ENCODE data around the gene SFMBT1.

SFMBT1 gene

GRCh38 chr3:52890735-52891134, 155.1 kb downstream of the SFMBT1 start:
- DNase-seq (ENCODE audit: low read depth in 1 of 2, low spot score in 1 of 2) = peak in 1 of 2 donors; percentile 19

GRCh38 chr3:52889901-52890300, 156.0 kb downstream of the SFMBT1 start:
- DNase-seq (ENCODE audit: low read depth in 1 of 2, low spot score in 1 of 2) = no peak

GRCh38 chr3:52887166-52887565, 158.7 kb downstream of the SFMBT1 start:
- DNase-seq (ENCODE audit: low read depth in 1 of 2, low spot score in 1 of 2) = no peak

- DNase-seq (ENCODE audit: low read depth in 1 of 2, low spot score in 1 of 2) = no peak
Measured at GRCh38 chr3:52886049-52886730, 159.7 kb downstream of the SFMBT1 start.

GRCh38 chr3:52882377-52882776, 163.5 kb downstream of the SFMBT1 start:
- no peak for DNase-seq (ENCODE audit: low read depth in 1 of 2, low spot score in 1 of 2)

GRCh38 chr3:52881871-52882270, 164.0 kb downstream of the SFMBT1 start:
- DNase-seq (ENCODE audit: low read depth in 1 of 2, low spot score in 1 of 2) = no peak

- no peak for DNase-seq (ENCODE audit: low read depth in 1 of 2, low spot score in 1 of 2)
Measured at GRCh38 chr3:52880474-52880873, 165.4 kb downstream of the SFMBT1 start.

- no peak for DNase-seq (ENCODE audit: low read depth in 1 of 2, low spot score in 1 of 2)
Measured at GRCh38 chr3:52880047-52880446, 165.8 kb downstream of the SFMBT1 start.

- DNase-seq (ENCODE audit: low read depth in 1 of 2, low spot score in 1 of 2) = no peak
Measured at GRCh38 chr3:52879581-52879980, 166.3 kb downstream of the SFMBT1 start.

GRCh38 chr3:52879090-52879489, 166.8 kb downstream of the SFMBT1 start:
- DNase-seq (ENCODE audit: low read depth in 1 of 2, low spot score in 1 of 2) = no peak

- no peak for DNase-seq (ENCODE audit: low read depth in 1 of 2, low spot score in 1 of 2)
Measured at GRCh38 chr3:52877085-52877484, 168.8 kb downstream of the SFMBT1 start.

- no peak for DNase-seq (ENCODE audit: low read depth in 1 of 2, low spot score in 1 of 2)
Measured at GRCh38 chr3:52874864-52875587, 170.8 kb downstream of the SFMBT1 start.

- no peak for DNase-seq (ENCODE audit: low read depth in 1 of 2, low spot score in 1 of 2)
Measured at GRCh38 chr3:52874160-52874701, 171.6 kb downstream of the SFMBT1 start.

- no peak for DNase-seq (ENCODE audit: low read depth in 1 of 2, low spot score in 1 of 2)
Measured at GRCh38 chr3:52873433-52874159, 172.3 kb downstream of the SFMBT1 start.

GRCh38 chr3:52872245-52872644, 173.6 kb downstream of the SFMBT1 start:
- DNase-seq (ENCODE audit: low read depth in 1 of 2, low spot score in 1 of 2) = no peak

GRCh38 chr3:52871761-52872160, 174.1 kb downstream of the SFMBT1 start:
- DNase-seq (ENCODE audit: low read depth in 1 of 2, low spot score in 1 of 2) = no peak

GRCh38 chr3:52870471-52870870, 175.4 kb downstream of the SFMBT1 start:
- no peak for DNase-seq (ENCODE audit: low read depth in 1 of 2, low spot score in 1 of 2)

- DNase-seq (ENCODE audit: low read depth in 1 of 2, low spot score in 1 of 2) = no peak
Measured at GRCh38 chr3:52866427-52866826, 179.4 kb downstream of the SFMBT1 start.

- DNase-seq (ENCODE audit: low read depth in 1 of 2, low spot score in 1 of 2) = no peak
Measured at GRCh38 chr3:52865994-52866393, 179.9 kb downstream of the SFMBT1 start.

GRCh38 chr3:52860424-52860768, 185.5 kb downstream of the SFMBT1 start:
- DNase-seq (ENCODE audit: low read depth in 1 of 2, low spot score in 1 of 2) = no peak

- no peak for DNase-seq (ENCODE audit: low read depth in 1 of 2, low spot score in 1 of 2)
Measured at GRCh38 chr3:52859686-52860423, 186.0 kb downstream of the SFMBT1 start.

Measured in activated T-helper 1 cell treated with anti-CD3 and anti-CD28 coated beads, Interleukin-2, amount 50 U/mL, for 16 hours (primary cell).